Cerebellar nuclear complex (tissue), 1 donor: ENCODE measurements around the gene SP2.
"Not testable (repeated sequence)": the region's sequence is repeated elsewhere in the genome, so short reads cannot be mapped to it uniquely, and the experiment has no call there.

Experiments
- DNase-seq, 2 experiments: peaks; one replicate each; lab custom pipeline; 2025; lab: John Stamatoyannopoulos, UW

The SP2 gene

DNA sequence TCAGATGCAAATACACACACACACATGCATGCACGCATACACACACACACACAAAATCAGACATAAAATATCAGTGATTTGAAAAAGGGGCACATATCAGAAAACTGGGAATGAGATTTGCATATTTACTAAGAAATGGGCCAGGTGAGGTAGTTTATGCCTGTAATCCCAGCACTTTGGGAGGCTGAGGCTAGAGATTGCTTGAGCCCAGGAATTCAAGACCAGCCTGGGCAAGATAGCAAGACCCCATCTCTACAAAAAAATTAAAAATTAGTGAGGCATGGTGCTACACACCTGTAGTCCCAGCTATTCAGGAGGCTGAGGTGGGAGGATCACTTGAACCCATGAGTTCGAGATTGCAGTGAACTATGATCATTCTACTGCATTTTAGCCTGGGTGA, 23.0 kb downstream of the SP2 start:
- no peak for DNase-seq

DNA sequence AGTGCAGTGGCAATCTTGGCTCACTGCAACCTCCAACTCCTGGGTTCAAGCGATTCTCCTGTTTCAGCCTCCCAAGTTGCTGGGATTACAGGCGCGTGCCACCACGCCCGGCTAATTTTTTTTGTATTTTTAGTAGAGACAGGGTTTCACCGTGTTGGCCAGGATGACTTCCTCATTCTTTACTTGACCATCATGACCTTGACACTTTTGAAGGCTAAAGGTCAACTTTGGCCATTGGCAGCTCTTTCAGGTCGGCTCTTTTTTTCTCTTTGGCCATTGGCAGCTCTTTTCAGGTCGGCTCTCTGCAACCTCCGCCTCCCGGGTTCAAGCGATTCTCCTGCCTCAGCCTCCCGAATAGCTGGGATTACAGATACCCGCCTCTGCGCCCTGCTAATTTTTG, 23.9 kb downstream of the SP2 start:
- not testable (repeated sequence) for DNase-seq

DNA sequence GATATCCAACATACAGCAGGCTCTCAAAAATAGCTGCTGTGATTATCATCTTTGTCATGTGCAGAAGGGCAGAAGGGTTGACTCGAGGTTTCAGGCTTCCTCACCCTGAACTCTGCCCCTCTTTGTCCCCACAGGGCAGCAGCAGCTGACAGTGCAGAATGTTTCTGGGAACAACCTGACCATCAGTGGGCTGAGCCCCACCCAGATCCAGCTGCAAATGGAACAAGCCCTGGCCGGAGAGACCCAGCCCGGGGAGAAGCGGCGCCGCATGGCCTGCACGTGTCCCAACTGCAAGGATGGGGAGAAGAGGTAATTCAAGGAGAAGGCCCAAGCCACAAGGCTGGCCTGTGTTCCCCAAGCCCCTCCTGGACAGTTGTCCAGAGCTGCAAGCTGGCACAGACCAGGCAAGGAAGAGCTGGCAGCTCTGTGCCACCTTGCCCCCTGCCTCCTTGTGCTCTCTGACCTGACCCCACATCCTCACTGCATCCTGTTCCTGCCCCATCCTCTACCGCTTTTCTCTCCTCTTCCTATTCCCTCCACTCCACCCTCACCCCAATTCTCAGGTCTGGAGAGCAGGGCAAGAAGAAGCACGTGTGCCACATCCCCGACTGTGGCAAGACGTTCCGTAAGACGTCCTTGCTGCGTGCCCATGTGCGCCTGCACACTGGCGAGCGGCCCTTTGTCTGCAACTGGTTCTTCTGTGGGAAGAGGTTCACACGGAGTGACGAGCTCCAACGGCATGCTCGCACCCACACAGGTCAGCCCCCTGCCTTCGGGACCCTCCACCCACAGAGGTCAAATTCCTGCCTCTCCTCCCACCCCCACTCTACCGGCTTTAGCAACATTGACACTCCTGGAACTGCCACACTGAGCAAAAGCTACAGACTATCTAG, 29.0 kb downstream of the SP2 start:
- no peak for DNase-seq

DNA sequence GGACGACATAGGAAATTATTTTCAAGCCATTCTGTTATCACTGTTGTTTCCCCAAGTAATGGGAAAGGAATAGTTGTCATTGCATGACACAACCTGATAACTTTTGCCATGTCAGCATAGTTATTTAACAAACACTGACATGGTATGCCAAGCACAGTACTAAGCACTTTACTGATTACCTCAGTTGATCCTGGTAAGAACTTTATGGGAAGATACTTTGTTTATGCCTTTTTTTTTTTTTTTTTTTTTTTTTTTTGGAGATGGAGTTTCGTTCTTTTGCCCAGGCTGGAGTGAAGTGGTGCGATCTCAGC, 29.6 kb downstream of the SP2 start:
- no peak for DNase-seq

DNA sequence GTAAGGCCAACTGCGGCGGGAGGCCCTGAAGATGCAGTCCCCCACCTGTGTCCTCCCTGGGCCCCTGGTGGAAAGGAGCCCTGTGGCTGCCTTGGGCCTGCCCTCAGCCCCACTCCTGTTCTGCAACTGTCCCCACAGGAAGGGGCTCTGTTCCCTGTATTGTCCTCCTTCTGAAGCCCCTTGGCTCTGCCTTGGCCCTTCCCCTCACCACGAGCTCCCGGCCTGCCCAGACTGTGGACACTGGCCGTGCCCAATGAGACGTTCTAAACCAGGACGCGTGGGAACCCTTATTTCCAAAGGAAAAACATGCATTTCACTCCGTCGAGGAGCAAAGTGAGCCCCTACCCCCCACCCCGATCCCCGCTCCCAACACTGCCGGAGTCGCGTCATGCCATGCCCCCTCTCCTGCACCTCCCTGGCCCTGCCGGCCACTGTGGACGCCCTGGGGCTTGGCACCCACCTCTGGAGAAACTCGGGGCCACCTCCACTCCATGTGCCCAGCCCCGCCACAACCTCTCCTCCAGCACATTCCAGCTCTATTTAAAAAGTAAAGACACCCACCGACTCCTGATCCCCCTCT, 31.9 kb downstream of the SP2 start:
- no peak for DNase-seq

DNA sequence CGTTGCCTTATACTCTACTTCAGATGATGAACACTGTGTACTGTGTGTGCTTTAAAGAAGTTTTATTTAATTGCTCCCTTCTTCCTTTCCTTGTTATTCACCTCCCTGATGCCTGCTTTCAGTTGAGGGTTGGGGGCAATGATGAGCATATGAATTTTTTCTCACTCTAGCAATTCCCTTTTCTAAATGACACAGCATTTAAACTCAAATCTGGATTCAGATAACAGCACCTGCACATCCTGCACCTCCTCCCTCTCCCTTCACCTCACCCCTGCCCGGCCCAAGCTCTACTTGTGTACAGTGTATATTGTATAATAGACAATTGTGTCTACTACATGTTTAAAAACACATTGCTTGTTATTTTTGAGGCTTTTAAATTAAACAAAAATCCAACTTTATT, 32.4 kb downstream of the SP2 start:
- no peak for DNase-seq

DNA sequence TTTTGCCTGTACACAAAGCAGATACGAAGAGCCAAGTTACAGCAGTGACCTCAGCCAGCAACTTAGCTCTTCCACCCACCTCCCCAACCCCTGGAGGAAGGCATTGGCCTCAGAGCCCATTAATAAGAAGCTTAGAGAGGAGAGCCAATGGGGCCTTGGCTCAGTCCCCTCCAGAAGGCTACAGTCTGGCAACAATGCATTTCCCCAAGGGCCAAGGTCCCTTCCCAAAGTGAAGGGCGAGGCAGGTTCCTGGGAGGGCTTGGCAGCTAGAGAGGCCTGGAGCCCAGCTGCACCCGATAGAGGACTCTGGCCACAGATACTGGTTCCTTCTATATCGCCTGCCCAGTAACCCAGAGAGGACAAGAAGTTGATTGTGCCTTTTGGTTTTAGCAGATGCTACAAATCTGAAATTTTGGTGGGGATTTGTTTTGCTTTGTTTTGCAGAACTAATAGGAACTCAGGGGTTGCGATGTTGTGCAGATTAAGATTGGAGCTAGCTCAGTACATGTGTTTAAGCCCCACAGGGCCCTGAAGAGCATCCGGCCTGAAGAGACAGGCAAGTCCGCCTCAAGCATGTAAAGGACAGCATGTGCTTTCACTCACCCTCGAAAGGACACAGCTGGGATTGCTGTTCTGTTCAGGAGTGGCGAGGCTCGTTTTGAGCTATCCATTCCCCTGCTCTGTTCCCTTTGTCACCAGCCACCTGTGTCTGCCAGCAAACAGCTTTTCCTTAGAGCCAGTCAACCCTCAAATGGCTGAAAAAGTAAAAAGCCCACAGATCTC, 33.4 kb downstream of the SP2 start:
- no peak for DNase-seq

DNA sequence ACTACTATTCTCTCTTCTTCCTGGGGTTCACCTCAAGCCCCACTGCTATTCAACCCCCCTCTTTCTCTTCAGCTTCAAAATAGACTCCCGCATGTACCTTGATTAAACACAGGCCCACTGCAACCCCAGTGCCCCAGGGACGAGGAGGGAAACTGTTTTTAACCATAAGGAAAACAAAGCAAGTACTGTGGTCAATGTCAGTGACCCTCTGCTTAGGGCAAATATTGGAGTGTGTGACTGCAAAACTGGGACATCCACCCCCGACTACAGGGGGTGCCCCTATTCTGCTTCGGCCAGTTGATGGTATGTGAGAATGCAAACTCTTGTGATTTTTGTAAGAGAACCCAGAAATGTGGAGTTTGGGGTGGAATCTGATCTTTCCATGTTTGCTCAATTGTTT, 35.8 kb downstream of the SP2 start:
- no peak for DNase-seq

DNA sequence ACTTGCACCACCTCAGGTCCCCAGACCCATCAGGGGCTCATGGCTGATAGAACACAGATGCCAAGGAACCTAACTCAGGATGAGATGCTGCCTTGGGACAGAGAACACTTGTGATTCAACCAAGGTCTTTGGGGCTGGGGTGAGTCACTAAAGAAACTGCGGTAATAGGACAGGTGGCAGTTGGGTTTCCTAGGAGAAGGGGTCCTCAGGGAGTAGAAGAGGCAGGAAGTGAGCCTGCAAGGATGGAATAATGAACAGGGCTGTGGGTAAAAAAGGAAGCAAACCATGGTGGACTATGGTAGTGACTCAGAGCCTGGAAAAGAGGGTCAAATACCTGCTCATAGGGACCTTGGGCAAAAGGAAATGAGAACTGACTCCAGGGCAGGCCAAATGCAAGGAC, 38.8 kb downstream of the SP2 start:
- DNase-seq: no peak

DNA sequence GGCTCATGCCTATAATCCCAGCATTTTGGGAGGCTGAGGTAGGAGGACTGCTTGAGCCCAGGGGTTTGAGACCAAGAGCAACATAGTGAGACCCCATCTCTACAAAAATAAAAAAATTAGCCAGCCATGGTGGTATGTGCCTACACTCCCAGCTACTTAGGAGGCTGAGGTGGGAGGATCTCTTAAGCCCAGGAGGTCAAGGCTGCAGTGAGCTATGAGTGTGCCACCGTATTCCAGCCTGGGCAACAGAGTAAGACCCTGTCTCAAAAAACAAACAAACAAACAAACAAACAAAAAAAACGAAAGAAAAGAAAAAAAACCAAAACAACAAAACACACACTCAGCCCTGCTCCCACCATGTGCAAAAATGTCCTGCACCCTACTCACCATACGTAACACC, 39.4 kb downstream of the SP2 start:
- DNase-seq: not testable (repeated sequence)

DNA sequence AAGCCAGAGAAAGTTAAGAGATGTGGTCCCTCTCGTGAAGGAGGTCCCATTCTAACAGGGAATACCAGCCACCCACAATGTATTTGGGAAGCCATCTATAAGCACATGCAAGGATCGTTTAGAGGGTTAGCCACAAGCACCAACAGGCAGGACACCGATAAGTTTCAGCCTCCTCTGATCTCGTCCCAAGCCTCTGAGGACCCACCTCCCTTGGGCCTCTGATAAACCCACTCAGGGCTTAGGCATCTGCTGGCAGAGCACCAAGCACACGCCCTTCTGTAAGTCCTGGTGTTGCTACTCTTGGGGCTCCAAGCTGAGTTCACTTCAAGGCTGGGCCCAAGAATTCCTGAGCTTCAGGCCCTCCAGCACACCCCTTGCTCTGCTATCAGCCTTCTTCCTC, 39.9 kb downstream of the SP2 start:
- DNase-seq: no peak

DNA sequence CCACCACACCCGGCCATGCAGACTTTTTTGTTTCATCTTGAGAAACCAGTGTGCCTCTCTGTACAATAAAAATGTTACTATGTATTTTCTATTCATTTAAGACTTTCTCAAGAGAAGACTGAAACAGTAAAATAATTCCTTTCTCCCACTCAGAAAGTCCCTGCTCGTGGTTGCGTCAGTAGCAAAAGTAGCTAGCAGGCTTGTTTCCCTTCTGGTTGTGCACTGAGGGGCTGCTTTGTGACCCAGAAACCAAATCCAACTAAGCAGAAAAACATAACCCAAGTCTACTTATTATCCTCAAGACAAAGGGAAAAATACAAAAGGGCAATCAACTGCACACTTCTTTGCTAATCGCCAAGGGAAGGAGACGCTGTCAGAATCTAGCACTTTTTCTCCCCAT, 41.9 kb downstream of the SP2 start:
- no peak for DNase-seq

DNA sequence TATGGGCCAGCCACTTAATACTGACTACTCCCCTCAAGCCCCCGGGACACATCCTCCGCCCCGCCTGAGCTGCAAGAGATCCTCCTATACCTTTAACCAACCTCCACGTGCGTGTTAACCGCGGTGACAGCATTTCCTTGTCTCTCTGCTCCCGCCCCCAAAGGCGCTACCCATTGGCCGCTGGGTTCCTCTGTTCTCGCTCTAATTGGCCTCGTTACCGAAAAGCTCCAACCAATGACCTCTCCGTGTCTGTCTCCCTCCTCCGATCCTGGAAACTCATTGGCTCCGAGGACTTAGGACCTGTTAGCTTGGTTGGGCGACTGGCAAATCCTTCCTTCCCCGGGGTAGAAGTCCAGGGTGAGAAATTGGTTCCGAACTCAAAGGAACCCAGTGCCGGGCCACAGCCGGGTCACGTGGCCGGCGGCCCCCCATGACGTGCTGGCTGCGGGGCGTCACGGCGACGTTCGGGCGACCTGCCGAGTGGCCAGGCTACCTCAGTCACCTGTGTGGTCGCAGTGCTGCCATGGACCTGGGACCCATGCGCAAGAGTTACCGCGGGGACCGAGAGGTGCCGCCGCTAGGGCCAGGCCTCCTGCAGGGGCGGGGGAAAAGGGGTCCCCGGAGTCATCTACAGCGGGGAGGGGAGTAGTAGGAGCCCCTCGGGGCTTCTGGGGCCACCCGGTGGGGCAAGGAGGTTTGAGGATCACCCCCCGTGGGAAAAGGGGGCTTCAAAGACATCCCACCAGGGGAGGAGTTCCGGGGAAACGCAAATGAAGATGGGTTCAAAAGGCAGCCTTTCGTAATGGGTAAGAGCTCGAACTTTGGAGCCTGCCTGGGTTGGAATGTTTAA, 45.4 kb downstream of the SP2 start, which contains the start of gene PNPO:
TSS of gene PNPO (plus strand) at position 326 of the 850 bp plus-strand sequence. CDS start at position 431, 105 bp downstream.
- peak; percentile 93 to 95 for DNase-seq

DNA sequence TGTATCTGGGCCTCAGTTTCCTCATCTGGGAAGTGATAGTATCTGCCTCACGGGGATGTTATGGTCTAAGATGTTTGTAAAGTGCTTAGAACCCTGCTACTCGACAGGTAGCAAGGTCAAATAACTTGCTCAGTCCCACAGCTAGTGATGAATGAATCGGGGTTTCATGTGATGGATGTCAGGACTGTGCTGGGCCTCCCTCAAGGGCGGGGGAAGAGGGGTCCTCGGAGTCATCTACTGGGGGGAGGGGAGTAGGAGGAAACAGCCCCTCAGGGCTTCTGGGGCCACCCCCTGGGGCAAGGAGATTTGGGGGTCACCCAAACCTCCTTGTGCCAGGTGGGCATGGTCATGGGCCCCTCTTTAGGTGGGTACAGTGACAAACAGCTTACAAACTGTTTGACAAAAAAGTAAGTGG, 46.1 kb downstream of the SP2 start:
- no peak for DNase-seq

DNA sequence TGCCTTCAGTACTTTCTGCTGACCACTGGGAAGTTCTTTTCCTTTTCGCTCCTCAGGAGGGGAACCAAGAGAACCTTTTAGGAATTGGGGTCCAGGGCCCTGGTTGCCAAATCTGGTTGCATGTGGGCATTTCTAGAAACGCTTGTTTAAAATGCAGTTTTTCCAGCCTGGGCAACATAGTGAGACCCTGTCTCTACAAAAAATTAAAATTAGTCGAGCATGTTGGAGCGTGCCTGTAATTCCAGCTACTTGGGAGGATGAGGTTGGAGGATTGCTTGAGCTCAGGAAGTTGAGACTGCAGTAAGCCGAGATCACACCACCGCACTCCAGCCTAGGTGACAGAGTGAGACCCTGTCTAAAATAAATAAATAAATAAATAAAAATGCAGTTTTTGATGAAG, 46.5 kb downstream of the SP2 start:
- DNase-seq: no peak

DNA sequence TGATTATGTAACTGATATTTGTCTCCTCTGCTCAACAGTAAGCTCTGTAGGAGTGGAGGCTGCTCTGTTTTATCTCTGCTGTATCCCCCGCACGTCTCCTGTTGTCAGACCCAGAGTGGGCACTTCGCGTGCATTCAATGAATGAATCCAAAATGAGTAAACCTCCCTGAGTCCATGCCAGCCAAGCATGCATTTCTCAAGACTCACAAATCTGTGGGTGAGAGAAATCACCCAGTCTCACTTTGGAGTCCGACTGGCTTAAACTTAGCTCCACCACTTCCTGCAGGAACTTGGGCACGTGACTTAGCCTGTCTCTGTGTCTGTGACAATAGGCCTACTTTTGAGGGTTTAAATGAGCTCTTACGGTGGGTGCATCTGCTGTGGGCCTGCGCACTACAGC, 49.0 kb downstream of the SP2 start:
- DNase-seq: no peak

DNA sequence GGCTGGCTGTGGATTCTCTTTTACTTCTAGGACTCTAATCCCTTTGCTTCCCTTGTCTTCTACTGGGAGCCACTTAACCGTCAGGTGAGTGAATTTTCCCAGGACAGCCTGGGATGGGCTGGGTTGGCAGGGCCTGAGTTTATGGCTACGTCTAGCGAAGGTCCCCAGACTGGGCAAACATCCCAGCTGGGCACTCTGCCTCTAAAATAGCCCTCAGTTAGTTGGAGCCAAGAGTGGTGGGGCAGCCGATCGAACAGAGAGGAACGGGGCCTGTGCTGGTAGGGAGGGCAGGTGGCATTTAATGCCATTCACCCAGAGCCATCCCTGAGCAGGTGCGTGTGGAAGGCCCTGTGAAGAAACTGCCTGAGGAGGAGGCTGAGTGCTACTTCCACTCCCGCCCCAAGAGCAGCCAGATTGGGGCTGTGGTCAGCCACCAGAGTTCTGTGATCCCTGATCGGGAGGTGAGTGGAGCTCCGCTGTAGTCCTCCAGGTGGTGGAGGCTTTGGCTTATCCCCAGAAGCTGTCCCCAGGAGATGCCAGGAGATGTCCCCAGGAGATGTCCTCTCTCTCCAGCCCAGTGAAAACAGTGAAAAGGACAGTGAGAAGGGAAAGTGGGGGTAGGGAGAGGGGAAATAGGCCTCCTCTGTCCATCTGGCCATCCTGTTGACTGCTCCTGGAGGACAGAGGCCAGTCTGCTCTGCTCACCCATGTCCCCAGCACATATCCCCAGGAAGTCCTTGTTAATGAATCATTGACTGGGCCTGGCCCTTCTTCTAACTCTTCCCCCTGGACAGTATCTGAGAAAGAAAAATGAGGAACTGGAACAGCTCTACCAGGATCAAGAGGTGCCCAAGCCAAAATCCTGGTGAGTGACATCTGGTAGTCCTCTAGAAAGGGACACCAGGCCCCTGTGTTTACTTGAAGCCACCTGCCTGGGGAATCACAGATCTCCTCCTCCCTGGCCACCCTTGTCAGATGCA, 49.8 kb downstream of the SP2 start:
- peak in 1 of 2 experiments; percentile 61 for DNase-seq

DNA sequence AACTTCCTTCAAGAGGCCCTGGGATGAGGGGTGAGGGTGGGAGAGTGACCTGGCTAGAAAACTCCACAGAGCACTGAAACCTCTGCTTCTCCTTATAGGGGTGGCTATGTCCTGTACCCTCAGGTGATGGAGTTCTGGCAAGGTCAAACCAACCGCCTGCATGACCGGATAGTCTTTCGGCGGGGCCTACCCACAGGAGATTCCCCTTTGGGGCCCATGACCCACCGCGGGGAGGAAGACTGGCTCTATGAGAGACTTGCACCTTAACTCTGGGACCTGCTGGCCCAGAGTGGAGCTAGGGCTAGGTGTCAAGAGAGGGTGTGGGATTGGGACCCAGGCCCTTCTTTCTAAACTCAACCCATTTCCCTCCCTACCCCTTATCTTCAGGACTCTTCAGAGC, 50.5 kb downstream of the SP2 start:
- DNase-seq: no peak

DNA sequence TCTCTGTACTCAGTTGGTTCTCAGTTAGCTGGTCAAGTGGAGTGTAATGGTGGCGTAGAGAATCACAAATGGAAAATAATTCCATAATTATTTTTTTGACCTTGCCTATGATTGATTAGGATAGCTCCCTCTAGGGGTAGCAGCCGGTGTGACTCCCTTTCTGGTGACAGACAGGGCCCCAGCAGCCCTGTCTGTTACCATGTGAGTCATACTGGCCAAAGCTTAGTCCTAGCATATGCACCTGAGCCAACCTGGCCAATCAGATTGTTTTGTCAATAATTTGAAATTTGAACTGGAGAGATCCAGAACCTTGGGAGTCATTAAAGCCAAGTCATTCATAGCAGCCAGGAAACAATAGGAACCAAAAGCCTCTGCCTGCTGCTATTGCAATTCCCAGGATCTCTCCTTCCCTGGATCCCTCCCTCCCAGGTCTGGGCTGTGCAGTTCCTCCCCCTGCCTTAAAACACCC, 50.9 kb downstream of the SP2 start:
- DNase-seq: no peak

DNA sequence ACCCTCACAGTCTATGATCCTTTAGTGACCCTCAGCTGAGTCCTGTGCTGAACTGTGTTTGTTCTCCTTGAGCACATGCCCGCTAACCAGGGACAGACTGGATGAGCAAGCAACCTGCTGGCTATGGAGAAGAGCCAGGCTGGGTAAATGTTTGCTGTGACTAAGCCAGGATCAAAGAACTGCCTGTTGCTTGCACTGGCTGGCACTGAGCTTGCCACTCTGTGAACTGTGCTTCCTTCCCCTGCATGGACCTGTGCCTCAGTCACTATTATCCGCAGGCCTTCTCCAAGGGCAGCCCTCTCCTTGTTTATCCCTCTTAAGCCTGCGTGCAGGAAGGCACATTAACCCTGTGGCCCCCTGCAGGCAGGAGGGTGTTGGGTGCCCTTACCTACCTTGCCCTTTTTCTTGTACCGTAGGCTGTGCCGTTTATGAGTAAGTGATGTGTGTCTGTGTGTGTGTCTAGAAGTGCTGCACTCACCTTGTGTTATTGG, 52.7 kb downstream of the SP2 start:
- DNase-seq: peak; percentile 36 to 45
